Measurements from ENCODE around the gene CPNE2.

DNA sequence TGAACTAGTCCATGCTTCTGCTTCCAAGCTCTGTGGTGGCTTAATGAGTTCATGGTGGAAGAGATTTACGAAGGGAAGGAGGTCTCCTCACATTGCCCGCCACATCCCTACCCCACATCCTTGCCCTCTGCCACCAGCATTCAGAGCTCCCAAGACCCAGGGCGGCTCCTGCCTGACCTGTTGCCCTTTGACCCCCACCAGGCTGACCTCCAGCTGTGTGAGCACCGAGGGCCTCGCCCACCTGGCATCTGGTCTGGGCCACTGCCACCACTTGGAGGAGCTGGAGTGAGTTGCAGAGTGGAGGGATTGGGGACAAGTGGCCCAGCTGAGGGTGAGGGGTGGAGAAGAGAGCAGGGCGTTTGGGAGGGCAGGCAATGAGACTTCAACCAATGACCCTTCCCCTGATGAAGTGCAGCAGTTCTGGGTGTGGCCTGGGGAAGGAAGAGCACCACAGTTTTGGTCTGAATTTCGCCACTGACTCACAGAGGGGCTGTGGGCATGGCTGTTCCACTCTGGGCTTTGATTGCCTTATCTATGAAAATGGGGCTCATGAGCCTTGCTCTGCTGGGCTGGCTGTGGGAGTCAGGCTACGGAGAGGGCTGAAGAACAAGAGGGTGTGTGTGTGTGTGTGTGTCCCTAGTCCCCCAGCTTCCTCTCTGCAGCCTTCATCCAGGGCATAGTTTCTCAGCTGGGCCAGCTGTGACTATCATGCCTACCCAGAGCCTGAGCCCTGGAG, 22.6 kb upstream of the CPNE2 start:
- TF ChIP-seq POLR2A (IDR thresholded peaks at IDR 0.05) (no peak), EP300 (IDR thresholded peaks at IDR 0.05) (no peak)
- TF ChIP-seq, protein P1, sequence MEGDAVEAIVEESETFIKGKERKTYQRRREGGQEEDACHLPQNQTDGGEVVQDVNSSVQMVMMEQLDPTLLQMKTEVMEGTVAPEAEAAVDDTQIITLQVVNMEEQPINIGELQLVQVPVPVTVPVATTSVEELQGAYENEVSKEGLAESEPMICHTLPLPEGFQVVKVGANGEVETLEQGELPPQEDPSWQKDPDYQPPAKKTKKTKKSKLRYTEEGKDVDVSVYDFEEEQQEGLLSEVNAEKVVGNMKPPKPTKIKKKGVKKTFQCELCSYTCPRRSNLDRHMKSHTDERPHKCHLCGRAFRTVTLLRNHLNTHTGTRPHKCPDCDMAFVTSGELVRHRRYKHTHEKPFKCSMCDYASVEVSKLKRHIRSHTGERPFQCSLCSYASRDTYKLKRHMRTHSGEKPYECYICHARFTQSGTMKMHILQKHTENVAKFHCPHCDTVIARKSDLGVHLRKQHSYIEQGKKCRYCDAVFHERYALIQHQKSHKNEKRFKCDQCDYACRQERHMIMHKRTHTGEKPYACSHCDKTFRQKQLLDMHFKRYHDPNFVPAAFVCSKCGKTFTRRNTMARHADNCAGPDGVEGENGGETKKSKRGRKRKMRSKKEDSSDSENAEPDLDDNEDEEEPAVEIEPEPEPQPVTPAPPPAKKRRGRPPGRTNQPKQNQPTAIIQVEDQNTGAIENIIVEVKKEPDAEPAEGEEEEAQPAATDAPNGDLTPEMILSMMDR (IDR thresholded peaks at IDR 0.05) = no peak
